Fibroblast of villous mesenchyme (primary cell): Measurements from ENCODE around the gene HAVCR2. TPM values are rescaled to one million over a fixed set of nuclear protein-coding genes. Genes with fewer than 3 reads are reported as not detected.
"Not testable (repeated sequence)": the region's sequence is repeated elsewhere in the genome, so short reads cannot be mapped to it uniquely, and the experiment has no call there.

Experiments used
- DNase-seq: peaks from one replicate; pipeline ENCODE4 v3.0.0-alpha.2; 2010; ENCODE audit warnings: low read depth
- H3K4me3 ChIP-seq: 2 replicates; pipeline ENCODE4 v1.5.1; 2011; ENCODE audit warnings: low read depth, mild to moderate bottlenecking, low read length
- total RNA-seq: library from RNA; depleted of rRNA; stranded (reverse); fragments of >200 nt; gene quantifications from 2 replicates; pipeline ENCODE4 v1.2.3, GENCODE V29; 2012
- TF ChIP-seq, protein P1 (sequence below): IDR thresholded peaks from 2 replicates; pipeline ENCODE4 v1.5.1; 2012; ENCODE audit warnings: low read depth, mild to moderate bottlenecking, low read length; ENCODE audit not compliant: insufficient read depth

The HAVCR2 gene
- total RNA-seq, 1 donor: not detected

DNA sequence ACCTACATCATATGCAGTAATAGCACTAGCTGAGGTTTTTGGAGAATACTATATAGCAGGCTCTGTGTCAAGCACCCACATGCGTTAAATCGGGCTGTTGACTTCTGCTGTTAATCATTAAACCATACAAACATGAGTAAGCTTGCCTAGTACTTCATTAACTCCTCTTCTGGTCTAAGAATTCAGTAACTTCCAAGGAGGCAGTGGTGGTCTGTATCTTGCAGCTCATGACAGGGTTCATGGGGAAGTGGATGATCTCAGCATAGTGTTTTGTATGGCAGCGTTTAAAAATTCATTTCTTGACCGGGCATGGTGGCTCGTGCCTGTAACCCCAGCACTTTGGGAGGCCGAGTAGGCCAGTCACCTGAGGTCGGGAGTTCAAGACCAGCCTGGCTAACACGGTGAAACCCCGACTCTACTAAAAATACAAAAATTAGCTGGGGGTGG lies 49.7 kb downstream of the HAVCR2 start, which contains the start of gene HAVCR1:
Gene HAVCR1, minus strand, starts transcription at position 24 of the 447 bp plus-strand sequence. CDS start 1,173 bp downstream, outside the sequence.
- DNase-seq: no peak
- no peak within 1 kb of the TSS for H3K4me3 ChIP-seq
- TF ChIP-seq, protein P1, sequence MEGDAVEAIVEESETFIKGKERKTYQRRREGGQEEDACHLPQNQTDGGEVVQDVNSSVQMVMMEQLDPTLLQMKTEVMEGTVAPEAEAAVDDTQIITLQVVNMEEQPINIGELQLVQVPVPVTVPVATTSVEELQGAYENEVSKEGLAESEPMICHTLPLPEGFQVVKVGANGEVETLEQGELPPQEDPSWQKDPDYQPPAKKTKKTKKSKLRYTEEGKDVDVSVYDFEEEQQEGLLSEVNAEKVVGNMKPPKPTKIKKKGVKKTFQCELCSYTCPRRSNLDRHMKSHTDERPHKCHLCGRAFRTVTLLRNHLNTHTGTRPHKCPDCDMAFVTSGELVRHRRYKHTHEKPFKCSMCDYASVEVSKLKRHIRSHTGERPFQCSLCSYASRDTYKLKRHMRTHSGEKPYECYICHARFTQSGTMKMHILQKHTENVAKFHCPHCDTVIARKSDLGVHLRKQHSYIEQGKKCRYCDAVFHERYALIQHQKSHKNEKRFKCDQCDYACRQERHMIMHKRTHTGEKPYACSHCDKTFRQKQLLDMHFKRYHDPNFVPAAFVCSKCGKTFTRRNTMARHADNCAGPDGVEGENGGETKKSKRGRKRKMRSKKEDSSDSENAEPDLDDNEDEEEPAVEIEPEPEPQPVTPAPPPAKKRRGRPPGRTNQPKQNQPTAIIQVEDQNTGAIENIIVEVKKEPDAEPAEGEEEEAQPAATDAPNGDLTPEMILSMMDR: no peak

DNA sequence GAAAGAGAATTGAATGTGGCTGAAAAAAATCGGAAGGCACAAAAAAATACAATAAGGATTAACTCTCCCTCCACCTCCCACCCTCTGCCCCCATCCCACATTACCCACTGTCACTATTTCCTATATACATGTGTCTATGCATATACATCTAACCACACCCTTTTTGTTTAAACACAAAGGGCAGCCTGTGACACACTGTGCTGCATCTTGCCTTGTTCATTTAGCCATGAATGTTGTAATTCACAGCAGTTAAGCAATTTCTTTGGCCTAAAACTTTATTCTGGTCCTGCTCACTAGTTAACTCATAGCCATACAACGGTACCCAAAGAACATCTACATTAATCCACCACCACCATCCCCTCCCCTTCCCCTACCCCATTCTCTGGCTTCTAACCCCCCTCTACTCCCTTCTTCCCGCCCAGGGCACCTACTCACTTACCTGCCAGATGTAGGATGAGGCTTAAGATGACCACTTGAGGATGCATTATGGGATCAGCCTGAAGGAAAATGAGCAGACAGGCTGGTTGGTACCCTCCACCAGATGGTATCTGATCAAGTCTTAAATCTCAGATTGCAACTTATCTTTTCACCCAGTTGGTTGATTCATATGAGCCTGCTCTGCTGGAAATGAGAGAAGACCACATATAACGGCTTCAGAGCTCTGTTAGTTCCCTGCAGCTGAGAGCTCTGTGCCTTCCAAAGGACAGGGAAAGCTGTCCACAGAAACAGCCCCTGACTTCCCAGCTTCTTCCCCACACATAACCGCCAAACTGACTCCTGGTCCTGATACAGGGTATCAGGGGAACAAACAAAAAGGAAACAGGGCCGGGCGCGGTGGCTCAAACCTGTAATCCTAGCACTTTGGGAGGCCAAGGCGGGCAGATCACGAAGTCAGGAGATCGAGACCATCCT lies 51.1 kb downstream of the HAVCR2 start:
- no peak for DNase-seq
- TF ChIP-seq, protein P1: no peak
- no peak overlapping the region for H3K4me3 ChIP-seq

DNA sequence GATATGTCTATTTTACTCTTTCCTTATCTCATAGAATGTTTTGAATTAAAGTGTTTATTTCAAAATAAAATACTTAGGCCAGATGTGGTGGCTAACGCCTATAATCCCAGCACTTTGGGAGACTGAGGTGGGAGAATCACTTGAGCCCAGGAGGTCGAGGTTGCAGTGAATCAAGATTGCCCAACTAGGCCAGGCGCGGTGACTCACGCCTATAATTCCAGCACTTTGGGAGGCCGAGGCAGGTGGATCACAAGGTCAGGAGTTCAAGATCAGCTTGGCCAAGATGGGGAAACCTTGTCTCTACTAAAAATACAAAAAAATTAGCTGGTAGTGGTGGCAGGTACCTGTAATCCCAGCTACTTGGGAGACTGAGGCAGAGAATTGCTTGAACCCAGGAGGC lies 52.0 kb downstream of the HAVCR2 start:
- DNase-seq: peak; percentile 7
- not testable (repeated sequence) for H3K4me3 ChIP-seq

- DNase-seq: no peak
- TF ChIP-seq, protein P1: no peak
- H3K4me3 ChIP-seq: no peak overlapping the region
Measured at GRCh38 chr5:157051604-157052245, 57.1 kb downstream of the HAVCR2 start.

DNA sequence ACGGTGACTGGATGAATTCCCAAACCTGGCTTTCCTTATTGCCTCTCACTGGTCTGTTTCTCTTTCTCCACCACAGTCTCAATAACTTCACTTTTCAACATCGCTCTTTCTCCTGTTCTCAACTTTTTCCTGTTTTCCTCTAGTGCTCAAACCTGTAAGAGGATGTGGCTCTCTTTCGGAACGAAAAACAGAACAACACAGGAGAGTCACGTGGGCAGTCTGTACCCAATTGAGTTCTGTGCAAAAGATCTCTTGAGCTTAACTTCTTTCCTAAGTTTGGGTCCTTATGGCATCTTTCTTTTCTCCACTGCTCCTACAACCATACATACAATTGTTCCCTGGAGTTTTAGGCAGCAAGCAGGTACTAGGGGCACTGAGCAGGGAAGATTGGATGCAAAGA lies 58.8 kb downstream of the HAVCR2 start:
- DNase-seq: no peak
- TF ChIP-seq, protein P1: no peak
- H3K4me3 ChIP-seq: no peak overlapping the region

DNA sequence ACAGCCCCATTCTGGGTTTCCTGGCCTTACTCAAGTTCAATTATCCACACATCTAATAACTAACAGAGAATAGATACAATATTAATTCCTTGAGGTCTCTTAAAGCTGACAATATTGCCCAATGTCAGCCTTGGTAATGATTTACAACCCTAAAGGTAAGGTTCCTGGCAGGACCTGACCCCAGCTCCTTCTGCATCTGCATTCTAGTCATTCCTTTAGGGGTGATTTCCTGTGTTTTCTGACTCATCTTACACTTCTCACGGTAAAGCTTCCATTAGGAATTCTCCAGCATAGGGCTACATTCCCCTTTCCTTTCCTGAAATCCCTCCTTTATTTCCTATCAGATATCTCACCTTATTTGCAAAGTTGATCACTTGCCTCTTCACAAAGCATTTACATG lies 59.2 kb downstream of the HAVCR2 start:
- TF ChIP-seq, protein P1: no peak
- DNase-seq: peak; percentile 55
- H3K4me3 ChIP-seq: no peak overlapping the region

- TF ChIP-seq, protein P1: no peak
- DNase-seq: no peak
- H3K4me3 ChIP-seq: no peak overlapping the region
Measured at GRCh38 chr5:157047898-157048297, 60.9 kb downstream of the HAVCR2 start.

GRCh38 chr5:157047016-157047415 lies 61.8 kb downstream of the HAVCR2 start:
- H3K4me3 ChIP-seq, DNase-seq: not testable (repeated sequence)
